ENCODE results near the gene FGB. TPM values are rescaled to one million over a fixed set of nuclear protein-coding genes. Genes with fewer than 3 reads are reported as not detected.
A peak's percentile ranks its signal among the peaks of the same experiment; 100 is the strongest.

Gene FGB
- total and polyA plus RNA-seq, 2 of the 13 experiments (the other 11 are each of a cell fraction or from before 2014, with no cell fraction given) = 226 to 784 TPM

- peak; percentile 43; the same call in 1 of the 2 replicates for TF ChIP-seq ZNF687 (CRISPR knock-in tag; IDR thresholded peaks at IDR 0.05)
- TF ChIP-seq PRDM15 (CRISPR knock-in tag; IDR thresholded peaks at IDR 0.05) = peak; percentile 90
- no peak for TF ChIP-seq JUNB (CRISPR knock-in tag; IDR thresholded peaks at IDR 0.05; ENCODE audit: borderline replicate concordance)
- peak; percentile 9; the same call in 1 of the 2 replicates for TF ChIP-seq BRF2 (CRISPR knock-in tag; IDR thresholded peaks at IDR 0.05)
- TF ChIP-seq ZFP90 (CRISPR knock-in tag; IDR thresholded peaks at IDR 0.05; ENCODE audit: borderline replicate concordance) = no peak
- peak; percentile 24 for TF ChIP-seq XRCC5 (optimal IDR thresholded peaks at IDR 0.05; ENCODE audit: low read length)
- TF ChIP-seq RFX1 (IDR thresholded peaks at IDR 0.05) = no peak
- peak; percentile 38 for TF ChIP-seq HNRNPH1 (optimal IDR thresholded peaks at IDR 0.05; ENCODE audit: low read depth, low read length)
- TF ChIP-seq POLR2A (IDR thresholded peaks at IDR 0.05; ENCODE audit: insufficient read depth in 1 of 2, low read depth in 2 of 2, low read length in 2 of 2) = peak in 1 of 2 experiments; percentile 22; a peak in 1 of 4 replicates
- 0 out of 2 replicates have a peak, but pooled peaks have one; percentile 22 for TF ChIP-seq ZNF501 (CRISPR knock-in tag; IDR thresholded peaks at IDR 0.05)
- TF ChIP-seq ELF4 (CRISPR knock-in tag; IDR thresholded peaks at IDR 0.05; ENCODE audit: borderline replicate concordance) = 0 out of 2 replicates have a peak, but pooled peaks have one; percentile 32
- peak; percentile 51; the same call in 1 of the 2 replicates for TF ChIP-seq SSRP1 (CRISPR knock-in tag; IDR thresholded peaks at IDR 0.05)
- no peak for TF ChIP-seq KAT2B (IDR thresholded peaks at IDR 0.05; ENCODE audit: borderline replicate concordance, low read depth, low read length)
- peak; percentile 34; the same call in 1 of the 2 replicates for TF ChIP-seq ZNF547 (CRISPR knock-in tag; IDR thresholded peaks at IDR 0.05)
- TF ChIP-seq POLR2G (IDR thresholded peaks at IDR 0.05; ENCODE audit: low read depth, low read length) = 0 out of 2 replicates have a peak, but pooled peaks have one; percentile 11
- no peak for TF ChIP-seq PAF1 (CRISPR knock-in tag; IDR thresholded peaks at IDR 0.05)
- 0 out of 2 replicates have a peak, but pooled peaks have one; percentile 33 for TF ChIP-seq ZNF350 (CRISPR knock-in tag; IDR thresholded peaks at IDR 0.05; ENCODE audit: borderline replicate concordance, low read depth)
Measured at GRCh38 chr4:154586296-154587033, 23.7 kb downstream of the FGB start (continued).
